GM12878 (cell line): ENCODE data around the gene SSC4D. TPM values are rescaled to one million over a fixed set of nuclear protein-coding genes. Genes with fewer than 3 reads are reported as not detected.

Experiments used
- ATAC-seq: fragments of 200-7000 bp; cut with Tn5 transposase; 3 replicates; pipeline ENCODE4 v1.9.1; 2020; ENCODE audit warnings: mild to moderate bottlenecking, moderate library complexity
- BruUV-seq: library from RNA; stranded (reverse); fragments of 400-500 nt; replicated peaks from 2 replicates; lab custom pipeline; 2021; lab: Mats Ljungman, UMichigan
- CTCF ChIA-PET: fragments of 300-600 bp; sonication (Branson Sonifier 250); formaldehyde crosslinking; extraction: SDS; loops from one replicate; lab custom pipeline; 2021; ENCODE audit warnings: inconsistent platforms; lab: Yijun Ruan, JAX
- POLR2A ChIA-PET: fragments of 350-600 bp; formaldehyde crosslinking; extraction: SDS; loops from one replicate; lab custom pipeline; 2021; ENCODE audit warnings: inconsistent platforms; lab: Charles Lee
- RAD21 ChIA-PET: fragments of 300-600 bp; sonication (Branson Sonifier 250); formaldehyde crosslinking; loops from one replicate; lab custom pipeline; 2023; ENCODE audit warnings: antibody characterized with exemption; ENCODE audit not compliant: unreplicated experiment; lab: Charles Lee
- SMC1A ChIA-PET: fragments of 300-600 bp; sonication (Branson Sonifier 250); formaldehyde crosslinking; loops from one replicate; lab custom pipeline; 2023; ENCODE audit not compliant: unreplicated experiment, uncharacterized antibody; lab: Charles Lee
- DNase-seq: peaks from one replicate; pipeline ENCODE4 v3.0.0-alpha.2; 2011; ENCODE audit warnings: low read depth, low spot score
- FAIRE-seq: peaks from 3 replicates; lab custom pipeline; 2011; peaks lifted over from hg19 to GRCh38; lab: Jason Lieb, UNC
- H2AFZ ChIP-seq: 2 replicates; pipeline ENCODE4 v1.6.0; 2011; ENCODE audit warnings: low read depth, low read length, control low read depth; ENCODE audit not compliant: control insufficient read depth
- H3K27ac ChIP-seq: 2 replicates; pipeline ENCODE4 v1.5.1; 2011; ENCODE audit warnings: control low read depth; ENCODE audit not compliant: control insufficient read depth, insufficient read depth
- H3K27me3 ChIP-seq, 2 experiments: replicated peaks in 1 of 2; 2 replicates each; pipeline versions ENCODE4 v1.6.0 to v1.6.1; 2011; ENCODE audit warnings: low read length in 1 of 2; ENCODE audit not compliant: control insufficient read depth in 2 of 2, insufficient read depth in 2 of 2
- H3K36me3 ChIP-seq, 2 experiments: 2 replicates each; pipeline ENCODE4 v1.5.1; 2011; ENCODE audit warnings: low read length in 1 of 2; ENCODE audit not compliant: control insufficient read depth in 2 of 2, insufficient read depth in 2 of 2
- H3K4me1 ChIP-seq: 2 replicates; pipeline ENCODE4 v1.6.1; 2011; ENCODE audit warnings: mild to moderate bottlenecking, low read length, moderate library complexity, mixed read lengths; ENCODE audit not compliant: control insufficient read depth, insufficient read depth
- H3K4me2 ChIP-seq: 2 replicates; pipeline ENCODE4 v1.6.0; 2011; ENCODE audit warnings: control low read depth; ENCODE audit not compliant: control insufficient read depth, insufficient read depth
- H3K4me3 ChIP-seq: fragments of 200-600 bp; sonication (generic); 2 replicates; pipeline ENCODE4 v1.5.1; 2016
- H3K79me2 ChIP-seq: 2 replicates; pipeline ENCODE4 v1.6.0; 2011; ENCODE audit warnings: low read length; ENCODE audit not compliant: control insufficient read depth, insufficient read depth
- H3K9ac ChIP-seq: 2 replicates; pipeline ENCODE4 v1.8.0; 2011; ENCODE audit warnings: low read length, control low read depth, mixed read lengths; ENCODE audit not compliant: control insufficient read depth, insufficient read depth
- H3K9me3 ChIP-seq: replicated peaks from 3 replicates; pipeline ENCODE4 v1.5.1; 2011; ENCODE audit warnings: mild to moderate bottlenecking, low read length; ENCODE audit not compliant: control insufficient read depth, insufficient read depth
- H4K20me1 ChIP-seq: 2 replicates; pipeline ENCODE4 v1.6.0; 2011; ENCODE audit not compliant: control insufficient read depth, insufficient read depth
- BACH1 ChIP-seq: fragments of 450-650 bp; IDR thresholded peaks from 2 replicates; pipeline ENCODE4 v1.6.1; 2017; ENCODE audit warnings: mild to moderate bottlenecking, borderline replicate concordance
- CBFB ChIP-seq: IDR thresholded peaks from 2 replicates; pipeline ENCODE4 v1.6.1; 2016; ENCODE audit warnings: antibody characterized with exemption, low read depth
- CBX5 ChIP-seq: sonication (generic); IDR thresholded peaks from 2 replicates; pipeline ENCODE4 v1.6.1; 2016; ENCODE audit warnings: low read depth, moderate library complexity, mild to moderate bottlenecking, inconsistent platforms
- IRF3 ChIP-seq: fragments of 450-650 bp; IDR thresholded peaks from 2 replicates; pipeline ENCODE4 v1.6.1; 2014; ENCODE audit warnings: mild to moderate bottlenecking
- JUNB ChIP-seq: IDR thresholded peaks from 2 replicates; pipeline ENCODE4 v1.6.1; 2016; ENCODE audit warnings: antibody characterized with exemption, mild to moderate bottlenecking
- KAT2A ChIP-seq: conservative IDR thresholded peaks from 2 replicates; pipeline ENCODE4 v1.6.1; 2011; ENCODE audit warnings: low read depth, low read length; ENCODE audit not compliant: control insufficient read depth
- MXI1 ChIP-seq: fragments of 150-350 bp; IDR thresholded peaks from 2 replicates; pipeline ENCODE4 v1.6.1; 2011; ENCODE audit warnings: low read depth, mild to moderate bottlenecking, inconsistent platforms, low read length, improper control_type of control experiment
- NFIC ChIP-seq: IDR thresholded peaks from 2 replicates; pipeline ENCODE4 v1.6.1; 2012; ENCODE audit warnings: low read depth, mild to moderate bottlenecking, inconsistent platforms, low read length, moderate library complexity
- PKNOX1 ChIP-seq: fragments of 450-650 bp; IDR thresholded peaks from 2 replicates; pipeline ENCODE4 v1.6.1; 2016; ENCODE audit warnings: mild to moderate bottlenecking
- POLR2A ChIP-seq: IDR thresholded peaks from 2 replicates; pipeline ENCODE4 v1.6.1; 2011; ENCODE audit warnings: low read depth, mild to moderate bottlenecking, low read length
- SIX5 ChIP-seq: IDR thresholded peaks from 2 replicates; pipeline ENCODE4 v1.6.1; 2011; ENCODE audit warnings: mild to moderate bottlenecking, low read depth, low read length, moderate library complexity; ENCODE audit not compliant: severe bottlenecking
- SMC3 ChIP-seq: IDR thresholded peaks from 2 replicates; pipeline ENCODE4 v1.6.1; 2011; ENCODE audit warnings: low read length, improper control_type of control experiment, borderline replicate concordance
- STAT1 ChIP-seq: fragments of 450-650 bp; conservative IDR thresholded peaks from 2 replicates; pipeline ENCODE4 v1.6.1; 2014; ENCODE audit warnings: antibody characterized with exemption, mild to moderate bottlenecking
- YBX1 ChIP-seq: fragments of 450-650 bp; IDR thresholded peaks from 2 replicates; pipeline ENCODE4 v1.6.1; 2016; ENCODE audit warnings: antibody characterized with exemption
- ZBTB33 ChIP-seq: fragments of 450-650 bp; IDR thresholded peaks from 2 replicates; pipeline ENCODE4 v1.6.1; 2017; ENCODE audit warnings: mild to moderate bottlenecking
- ZBTB40 ChIP-seq: fragments of 450-650 bp; IDR thresholded peaks from 2 replicates; pipeline ENCODE4 v1.6.1; 2016; ENCODE audit warnings: mild to moderate bottlenecking, moderate library complexity, borderline replicate concordance
- ZNF274 ChIP-seq: IDR thresholded peaks from one replicate; pipeline ENCODE4 v1.8.0; 2011; ENCODE audit not compliant: insufficient read length, insufficient read depth
- WGBS: methylation state at CpG from one replicate; pipeline ENCODE4 v1.1.6; 2016; ENCODE audit warnings: low lambda C conversion rate; ENCODE audit not compliant: insufficient replicate concordance, insufficient coverage; ENCODE audit errors: missing lambda C conversion rate; 5-methylcytosine and 5-hydroxymethylcytosine counted together
- in situ Hi-C: fragments of 300-500 bp; cut with MboI; formaldehyde crosslinking; loops from 9 replicates; pipeline ENCODE4 v1.14.3; 2018; ENCODE audit warnings: mixed read lengths
- intact Hi-C: fragments of 100-400 bp; cut with micrococcal nuclease; formaldehyde crosslinking; loops from one replicate; pipeline ENCODE4 v1.14.2; 2022; ENCODE audit not compliant: unreplicated experiment
- polyA plus RNA-seq, 11 experiments: library from polyadenylated mRNA; depleted of rRNA in 4 of 11; unstranded in 6 of 11; stranded (reverse) in 5 of 11; fragments of >200 nt; fragmentation: Nextera tagmentation in 4 of 11; fragmentation: Illumina TruSeq in 1 of 11; extraction: Ambion mirVana in 4 of 11; extraction: Trizol in 1 of 11; gene quantifications; 1 replicate in 1 of 11; 2 replicates in 10 of 11; pipeline versions ENCODE4 v1.2.1 to v1.2.3, GENCODE V29; 2011 to 2016; ENCODE audit warnings: inconsistent platforms in 2 of 11, missing spikeins in 2 of 11, low read depth in 1 of 11
- total RNA-seq, 4 experiments: library from RNA; depleted of rRNA in 3 of 4; stranded (reverse); fragments of >200 nt in 3 of 4; fragmentation: Illumina TruSeq in 1 of 4; extraction: Trizol in 1 of 4; gene quantifications; 2 replicates each; pipeline versions ENCODE4 v1.2.1 to v1.2.3, GENCODE V29; 2013 to 2021

SSC4D gene
- total and polyA plus RNA-seq, 10 of the 15 experiments (the other 5 are each of a cell fraction or from before 2014, with no cell fraction given), result 0.08 to 0.79 (median 0.25) TPM; not detected in 1

- H3K4me3 ChIP-seq, result peak overlapping the region; percentile 62; the same call in 1 of the 2 replicates
- no peak for FAIRE-seq
- ATAC-seq, result peak; percentile 67
- no peak for TF ChIP-seq SMC3
- TF ChIP-seq ZNF274, result no peak
- TF ChIP-seq JUNB, result no peak
- no peak for TF ChIP-seq STAT1
- no peak for TF ChIP-seq ZBTB40
- peak; percentile 70 for TF ChIP-seq POLR2A
- no peak for TF ChIP-seq MXI1
- no peak for TF ChIP-seq KAT2A
- TF ChIP-seq BACH1, result no peak
- TF ChIP-seq IRF3, result no peak
- TF ChIP-seq SIX5, result no peak
- TF ChIP-seq ZBTB33, result no peak
- TF ChIP-seq CBX5, result no peak
- no peak for TF ChIP-seq YBX1
- TF ChIP-seq CBFB, result no peak
- no peak for TF ChIP-seq NFIC
- no peak for TF ChIP-seq PKNOX1
Measured at GRCh38 chr7:76397409-76398183, 11.9 kb downstream of the SSC4D start.

More at GRCh38 chr7:76397409-76398183, 11.9 kb downstream of the SSC4D start:
- peak; percentile 19 for DNase-seq
- WGBS, result 28% methylated on average over 38 of the region's 45 CpGs
- Histone ChIP-seq H3K79me2 (no peaks in the 10 kb centered on the region), H4K20me1 (no peaks in the 10 kb centered on the region), H3K36me3 (no peaks in the 10 kb centered on the region), H3K9me3 (no peaks in the 10 kb centered on the region), H3K9ac (peak overlapping the region; percentile 28; the same call in 1 of the 2 replicates), H3K27ac (no peak overlapping the region), H3K27me3 (no peaks in the 10 kb centered on the region; a peak in 1 of 4 replicates), H3K4me2 (peak overlapping the region; percentile 91), H2AFZ (peak overlapping the region; percentile 97), H3K4me1 (peaks cover 12% of the 10 kb centered on the region)
- intact Hi-C loops, result no loop called here
- BruUV-seq, result no TSS peak
- ChIA-PET CTCF (no interaction called here), SMC1A (interaction anchor here (0.5 kb wide), 1 partner anchor 37 kb away, joined by 3 read pairs; no protein-coding TSS in a partner anchor), POLR2A (interaction anchor here (1.8 kb wide), 1 partner anchor 40 kb away, joined by 6 read pairs; no protein-coding TSS in a partner anchor), RAD21 (no interaction called here)
- in situ Hi-C loops, result no loop called here
